Stimulated activated CD4-positive, alpha-beta T cell treated with anti-CD3 and anti-CD28 coated beads, TNF-alpha, amount 100 ng/mL, for 1 hour (primary cell): ENCODE results near the gene DUSP1.

Source experiments
- DNase-seq, 3 donors: peaks; one replicate each; pipeline ENCODE4 v3.0.0-alpha.2; 2020; ENCODE audit warnings: low read depth in 3 of 3, low spot score in 1 of 3

The DUSP1 gene

DNA sequence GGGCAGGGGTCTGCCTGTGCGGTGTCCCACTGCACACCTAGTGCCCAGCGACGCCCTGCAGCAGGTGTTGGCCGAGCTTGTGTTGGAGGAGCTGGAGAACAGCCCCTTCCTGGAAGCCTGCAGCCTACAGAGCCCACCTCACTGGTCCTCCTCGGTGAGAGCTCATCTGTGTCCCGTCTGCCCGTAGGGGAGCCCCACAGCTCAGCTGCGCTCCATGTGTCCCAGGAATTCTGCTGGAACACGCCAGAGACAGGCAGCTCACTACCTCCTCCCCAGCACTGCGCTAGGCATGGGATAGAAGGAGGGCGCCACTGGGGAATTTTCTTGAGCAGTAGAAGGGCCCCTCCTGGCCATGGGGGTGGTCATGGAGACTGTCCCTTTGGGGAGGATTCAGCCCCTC lies 44.0 kb downstream of the DUSP1 start:
- no peak for DNase-seq

DNA sequence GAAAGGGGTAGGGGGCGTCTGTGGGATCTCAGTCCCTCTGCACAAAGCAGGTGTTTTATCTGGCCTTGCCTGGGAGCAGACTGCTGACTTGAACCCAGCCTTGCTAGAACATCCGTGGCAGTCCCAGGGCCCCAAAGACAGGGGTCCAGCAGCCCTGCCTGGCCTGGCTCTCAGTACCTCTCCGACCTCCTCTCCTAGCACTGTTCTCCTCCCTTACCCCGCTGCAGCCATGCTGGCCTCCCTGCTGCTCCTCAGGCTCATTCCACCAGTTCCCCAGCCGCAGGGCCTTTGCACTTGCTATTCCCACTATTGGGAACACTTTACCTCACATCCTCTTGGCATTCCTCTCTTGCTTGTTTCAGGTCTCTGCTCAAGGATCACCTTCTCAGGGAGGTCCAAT lies 45.2 kb downstream of the DUSP1 start:
- no peak for DNase-seq

DNA sequence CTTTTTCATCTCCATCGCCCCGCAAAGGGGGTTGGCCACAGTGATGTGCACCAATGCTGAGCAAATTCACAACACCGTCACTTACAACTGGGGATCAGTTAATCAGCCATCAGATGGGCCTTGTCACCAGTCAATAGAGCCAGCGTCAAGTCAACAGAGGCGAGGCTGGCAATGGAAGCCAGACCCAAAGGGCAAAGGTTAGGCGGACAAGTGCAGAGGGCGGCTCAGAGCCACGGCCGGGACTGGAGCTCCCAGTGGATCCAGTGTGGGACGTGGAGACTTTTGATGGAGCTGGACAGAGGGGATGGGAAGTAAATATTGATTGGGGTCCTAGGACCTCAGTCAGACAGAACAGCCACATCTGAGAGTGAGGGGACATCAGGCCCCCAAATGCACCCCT lies 45.7 kb downstream of the DUSP1 start:
- DNase-seq, result no peak

DNA sequence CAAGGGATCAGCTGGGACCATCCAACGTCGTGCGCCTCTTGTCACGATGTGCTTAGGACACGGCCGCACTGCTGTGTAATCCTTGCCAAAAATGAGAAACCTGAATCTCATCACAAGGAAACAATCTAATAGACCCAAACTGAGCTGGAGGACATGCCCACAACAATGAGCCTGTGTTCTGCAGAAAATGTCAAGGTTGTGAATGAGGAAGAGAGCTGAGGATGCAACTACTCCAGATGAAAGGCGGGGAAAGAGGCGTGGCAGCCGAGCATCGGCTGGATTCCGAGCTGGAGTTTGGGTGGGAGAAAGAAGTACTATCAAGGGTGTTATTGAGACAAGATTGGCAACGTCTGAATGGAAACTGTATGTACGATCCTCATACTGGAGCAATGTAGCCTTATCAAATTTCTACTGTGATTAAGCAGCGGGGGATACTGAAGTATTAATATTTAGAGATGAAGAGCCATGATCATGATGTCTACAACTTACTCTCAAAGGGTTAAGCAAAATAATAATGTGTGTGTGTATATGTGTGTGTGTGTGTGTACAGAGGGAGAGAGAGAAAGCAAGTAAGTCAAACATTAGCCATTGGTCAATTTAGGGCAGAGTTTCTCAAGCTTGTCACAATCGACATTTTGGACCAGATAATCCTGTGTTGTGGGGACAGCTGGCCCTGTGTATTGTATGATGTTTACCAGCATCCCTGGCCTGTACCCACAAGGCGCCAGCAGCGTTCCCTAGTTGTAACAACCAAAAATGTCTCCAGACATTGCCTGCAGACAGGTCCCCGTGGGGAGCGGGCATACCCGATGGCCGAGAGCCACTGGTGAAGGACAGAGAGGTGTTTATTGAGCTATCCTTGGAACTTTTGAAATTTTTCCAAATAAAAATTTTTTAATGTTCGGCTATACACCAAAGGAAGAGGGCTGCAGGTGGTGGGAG lies 46.5 kb downstream of the DUSP1 start:
- no peak for DNase-seq

DNA sequence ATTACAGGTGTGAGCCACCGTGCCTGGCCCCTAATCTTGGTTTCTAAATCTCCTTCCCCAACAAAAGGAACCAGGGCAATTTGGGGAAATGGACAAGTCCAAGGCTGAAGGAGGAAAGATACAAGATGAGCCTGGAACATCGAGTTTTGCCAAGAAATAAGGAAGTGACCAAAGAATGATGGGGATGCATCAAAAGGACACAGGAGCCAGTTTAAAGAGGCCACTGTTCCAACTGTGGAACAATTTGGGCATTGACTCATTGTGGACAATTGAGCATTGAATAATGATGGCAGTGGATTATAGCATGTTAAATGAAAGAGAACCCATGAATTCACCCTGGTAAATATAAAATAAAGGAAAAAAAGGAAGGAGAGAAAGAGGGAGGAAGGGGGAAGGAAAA lies 47.5 kb downstream of the DUSP1 start:
- DNase-seq, result no peak

DNA sequence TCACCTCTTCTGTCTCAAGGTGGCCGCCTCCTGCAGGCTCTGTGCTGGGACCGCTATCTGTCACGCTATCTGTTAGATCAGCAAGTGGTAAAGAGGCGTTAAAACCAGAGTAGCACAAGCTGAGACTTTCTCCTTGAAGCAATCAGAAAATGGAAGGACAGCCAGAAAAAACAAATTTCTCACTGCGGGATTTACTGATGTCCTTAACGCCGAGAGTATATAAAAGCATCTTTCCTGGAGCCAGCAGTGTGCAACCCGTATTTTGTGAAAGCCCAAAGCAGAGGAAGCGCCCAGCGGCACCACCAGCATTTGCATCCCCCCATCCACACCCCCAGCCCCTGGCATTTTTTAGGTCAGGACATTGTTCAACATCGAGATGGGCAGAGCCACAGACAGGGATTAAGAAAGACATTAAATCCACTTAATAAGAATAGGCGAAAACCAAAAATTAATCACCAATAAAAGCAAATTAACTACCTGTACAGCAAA lies 48.6 kb downstream of the DUSP1 start:
- DNase-seq, result no peak

DNA sequence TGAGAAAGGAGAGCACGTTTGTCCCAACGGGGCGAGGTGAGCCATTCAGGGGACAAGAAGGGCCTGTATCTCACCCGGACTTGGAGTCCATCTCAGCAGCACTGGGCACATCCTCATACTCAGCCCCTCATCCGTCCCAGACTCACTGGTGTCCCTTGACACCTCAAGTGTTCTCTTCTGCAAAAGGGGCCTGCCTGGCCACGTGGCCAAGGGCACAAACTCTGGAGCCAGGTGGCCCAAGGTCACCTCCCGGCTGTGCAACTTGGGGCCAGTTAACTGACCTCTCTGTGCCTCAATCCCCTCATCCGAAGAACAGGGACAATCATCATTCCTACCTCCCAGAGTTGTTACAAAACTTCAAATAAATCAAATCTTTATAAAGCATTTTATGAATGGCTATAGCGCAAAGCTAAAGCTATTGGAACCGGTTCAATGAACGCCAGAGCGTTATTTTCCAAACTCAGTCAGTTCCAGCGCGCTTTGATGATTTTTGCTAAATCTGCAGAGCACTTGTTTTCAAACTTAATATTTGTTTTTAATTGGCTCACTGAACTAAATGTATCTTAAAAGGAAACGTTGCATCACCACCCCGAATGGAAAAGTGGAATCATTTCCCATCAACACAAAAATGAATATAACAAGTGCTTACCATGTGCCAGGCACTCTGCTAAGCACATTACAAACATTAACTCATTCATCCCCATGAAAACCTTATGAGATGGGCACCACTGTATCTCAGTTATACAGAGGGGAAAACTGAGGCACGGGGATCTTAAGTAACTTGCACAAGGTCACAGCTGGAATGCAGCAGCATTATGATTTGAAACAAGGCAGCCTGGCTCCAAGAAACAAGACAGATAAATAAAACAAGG lies 49.3 kb downstream of the DUSP1 start:
- DNase-seq, result no peak

DNA sequence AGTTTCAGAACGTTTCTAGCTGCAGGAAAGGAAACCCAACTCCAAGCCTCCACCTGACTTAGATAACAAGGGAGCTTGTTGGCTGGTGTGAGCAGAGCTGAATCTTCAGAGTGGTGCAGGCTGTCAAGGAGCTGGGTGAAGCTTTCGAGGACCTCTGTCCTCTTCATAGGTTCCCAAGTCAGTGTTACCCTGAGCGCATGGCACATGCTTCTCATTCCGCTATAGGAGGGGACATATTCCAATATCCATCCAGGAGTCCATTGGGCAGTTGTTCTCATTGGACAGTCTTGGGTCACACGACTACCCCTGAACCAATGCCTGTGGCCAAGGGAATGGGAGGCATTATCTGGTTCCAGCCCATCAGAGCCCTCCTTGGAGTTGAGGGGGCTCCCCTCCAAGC lies 50.3 kb downstream of the DUSP1 start:
- DNase-seq, result no peak

DNA sequence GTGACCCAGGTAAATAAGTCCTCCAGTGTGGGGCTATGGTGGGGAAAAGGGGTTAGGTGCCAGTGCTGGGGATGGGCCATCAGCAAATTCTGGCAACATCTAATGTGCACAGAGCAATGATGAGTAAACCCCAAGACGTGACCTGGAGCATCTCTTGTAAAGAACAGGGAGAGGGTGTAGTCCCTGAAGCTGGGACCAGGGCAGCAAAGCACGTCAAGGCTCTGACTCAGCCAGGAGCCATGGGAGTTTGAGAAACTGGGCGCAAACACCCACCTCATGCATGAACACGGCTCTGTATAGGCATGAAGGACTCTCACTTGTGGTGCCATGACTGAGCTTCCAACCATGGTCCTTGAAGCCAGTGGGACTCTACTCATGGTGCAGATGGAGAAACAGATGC lies 51.8 kb downstream of the DUSP1 start:
- no peak for DNase-seq

DNA sequence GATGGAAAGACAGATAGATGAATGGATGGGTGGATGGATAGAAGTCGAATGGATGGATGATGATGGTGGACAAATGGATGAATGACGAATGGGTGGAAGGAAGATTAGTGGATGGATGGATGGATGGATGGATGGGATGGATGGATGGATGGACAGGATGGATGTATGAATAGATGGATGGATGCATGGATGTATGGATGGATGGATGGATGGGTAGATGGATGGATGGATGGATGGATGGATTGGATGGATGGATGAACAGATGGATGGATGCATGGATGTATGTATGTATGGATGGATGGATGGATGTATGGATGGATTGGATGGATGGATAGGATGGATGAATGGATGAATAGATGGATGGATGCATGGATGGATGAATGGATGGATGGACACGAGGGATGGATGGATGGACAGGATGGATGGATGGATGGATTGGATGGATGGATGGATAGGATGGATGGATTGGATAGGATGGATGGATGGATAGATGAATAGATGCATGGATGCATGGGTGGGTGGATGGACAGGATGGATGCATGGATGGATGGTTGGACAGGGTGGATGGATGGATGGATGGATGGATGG lies 52.4 kb downstream of the DUSP1 start:
- DNase-seq, result no peak
